ELR (cell line): Measurements from ENCODE around the gene LYSET.
"Not testable (repeated sequence)": the region's sequence is repeated elsewhere in the genome, so short reads cannot be mapped to it uniquely, and the experiment has no call there.

ENCODE experiments used
- DNase-seq: peaks from one replicate; pipeline ENCODE4 v3.0.0-alpha.2; 2015; ENCODE audit warnings: low read depth

Gene LYSET

DNA sequence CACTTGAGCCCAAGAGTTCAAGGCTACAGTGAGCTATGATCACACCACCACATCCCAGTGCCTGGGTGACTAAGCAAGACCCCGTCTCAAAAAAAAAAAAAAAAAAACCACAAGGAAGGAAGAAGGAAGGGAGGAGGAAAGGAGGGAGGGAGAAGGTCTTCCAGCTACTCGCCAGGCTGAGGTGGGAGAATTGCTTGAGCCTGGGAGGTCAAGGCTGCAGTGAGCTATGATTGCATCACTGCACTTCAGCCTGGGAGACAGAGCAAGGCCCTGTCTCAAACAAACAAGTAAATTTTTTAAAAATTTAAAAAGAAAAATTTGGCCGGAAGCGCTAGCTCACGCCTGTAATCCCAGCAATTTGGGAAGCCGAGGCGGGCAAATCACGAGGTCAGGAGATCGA is 16.5 kb upstream of the LYSET start:
- not testable (repeated sequence) for DNase-seq

DNA sequence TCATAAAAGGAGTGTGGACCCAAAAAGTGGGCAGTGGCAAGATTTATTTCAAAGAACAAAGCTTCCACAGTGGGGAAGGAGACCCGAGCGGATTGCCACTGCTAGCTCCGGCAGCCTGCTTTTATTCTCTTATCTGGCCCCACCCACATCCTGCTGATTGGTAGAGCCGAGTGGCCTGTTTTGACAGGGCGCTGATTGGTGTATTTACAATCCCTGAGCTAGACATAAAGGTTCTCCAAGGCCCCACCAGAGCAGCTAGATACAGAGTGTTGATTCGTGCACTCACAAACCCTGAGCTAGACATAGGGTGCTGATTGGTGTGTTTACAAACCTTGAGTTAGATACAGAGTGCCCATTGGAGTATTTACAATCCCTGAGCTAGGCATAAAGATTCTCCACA is 15.5 kb upstream of the LYSET start:
- DNase-seq, result not testable (repeated sequence)

DNA sequence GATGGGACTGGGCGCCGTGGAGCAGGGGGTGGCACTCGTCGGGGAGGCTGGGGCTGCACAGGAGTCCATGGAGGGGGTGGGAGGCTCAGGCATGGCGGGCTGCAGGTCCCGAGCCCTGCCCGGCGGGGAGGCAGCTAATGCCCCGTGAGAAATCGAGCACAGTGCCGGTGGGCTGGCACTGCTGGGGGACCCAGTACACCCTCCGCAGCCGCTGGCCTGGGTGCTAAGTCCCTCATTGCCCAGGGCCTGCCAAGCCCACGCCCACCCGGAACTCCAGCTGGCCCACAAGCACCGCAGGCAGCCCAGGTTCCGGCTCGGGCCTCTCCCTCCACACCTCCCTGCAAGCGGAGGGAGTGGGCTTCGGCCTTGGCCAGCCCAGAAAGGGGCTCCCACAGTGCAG is 15.0 kb upstream of the LYSET start:
- DNase-seq, result not testable (repeated sequence)

DNA sequence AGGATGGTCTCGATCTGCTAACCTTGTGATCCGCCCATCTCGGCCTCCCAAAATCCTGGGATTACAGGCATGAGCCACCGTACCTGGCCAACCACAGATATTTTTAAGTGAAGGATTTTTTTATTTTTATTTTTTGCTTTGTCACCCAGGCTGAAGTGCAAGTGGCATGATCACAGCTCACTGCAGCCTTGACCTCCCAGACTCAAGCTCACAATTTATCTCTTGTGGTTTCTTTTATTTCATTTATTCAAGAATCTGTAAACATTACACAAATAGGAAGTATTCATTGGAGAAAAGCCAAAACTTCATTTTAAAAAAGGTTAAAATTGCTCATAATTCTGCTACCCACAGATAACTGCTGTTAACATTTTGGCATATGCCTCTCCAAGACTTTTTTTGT is 13.7 kb upstream of the LYSET start:
- peak; percentile 29 for DNase-seq

DNA sequence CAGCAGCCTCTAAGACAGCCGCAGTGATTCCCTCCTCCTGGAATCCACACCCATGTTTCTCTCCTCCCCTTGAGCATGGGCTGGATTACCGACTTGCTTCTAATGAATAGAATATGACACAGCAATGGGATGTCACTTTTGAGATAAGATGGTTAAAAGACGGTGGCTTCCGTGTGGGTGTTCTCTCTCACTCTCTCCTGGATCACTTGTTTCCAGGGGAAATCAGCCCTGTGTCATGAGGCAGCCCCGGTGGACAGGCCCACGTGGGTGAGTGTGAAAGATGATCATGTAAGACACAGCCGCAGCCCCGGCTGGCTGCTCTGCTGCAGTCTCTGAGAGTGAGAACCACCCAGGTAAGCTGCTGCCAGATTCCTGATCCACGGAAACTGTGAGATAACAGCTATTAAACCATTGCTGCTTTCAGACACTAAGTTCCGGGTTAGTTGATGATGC is 11.1 kb upstream of the LYSET start:
- DNase-seq, result peak; percentile 33

DNA sequence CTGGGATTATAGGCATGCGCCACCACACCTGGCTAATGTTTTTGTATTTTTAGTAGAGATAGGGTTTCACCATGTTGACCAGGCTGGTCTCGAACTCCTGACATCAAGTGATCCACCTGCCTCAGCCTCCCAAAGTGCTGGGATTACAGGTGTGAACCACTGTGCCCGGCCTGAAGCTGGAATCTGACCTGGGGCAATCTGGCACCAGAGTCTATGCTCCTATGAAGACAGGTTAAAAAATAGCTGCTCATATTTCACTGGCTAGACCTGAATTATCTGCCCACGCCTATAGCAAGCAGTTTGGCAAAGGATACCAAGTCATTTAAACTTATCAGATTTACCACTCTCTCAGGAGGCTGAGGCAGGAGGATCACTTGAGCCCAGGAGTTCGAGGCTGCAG is 10.4 kb upstream of the LYSET start:
- not testable (repeated sequence) for DNase-seq

DNA sequence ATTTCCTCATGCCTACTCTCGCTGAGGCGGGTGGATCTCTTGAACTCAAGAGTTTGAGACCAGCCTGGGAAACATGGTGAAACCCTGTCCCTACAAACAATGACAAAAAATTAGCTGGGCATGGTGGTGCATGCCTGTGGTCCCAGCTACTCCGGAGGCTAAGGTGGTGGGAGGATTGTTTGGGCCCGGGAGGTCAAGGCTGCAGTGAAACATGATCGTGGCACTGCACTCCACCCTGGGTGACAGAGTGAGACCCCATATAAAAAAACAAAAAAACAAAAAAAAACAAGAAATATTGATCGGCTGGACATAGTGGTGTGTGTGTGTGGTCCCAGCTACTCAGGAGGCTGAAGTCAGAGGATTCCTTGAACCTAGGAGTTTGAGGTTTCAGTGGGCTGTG is 9.6 kb upstream of the LYSET start:
- DNase-seq, result no peak

DNA sequence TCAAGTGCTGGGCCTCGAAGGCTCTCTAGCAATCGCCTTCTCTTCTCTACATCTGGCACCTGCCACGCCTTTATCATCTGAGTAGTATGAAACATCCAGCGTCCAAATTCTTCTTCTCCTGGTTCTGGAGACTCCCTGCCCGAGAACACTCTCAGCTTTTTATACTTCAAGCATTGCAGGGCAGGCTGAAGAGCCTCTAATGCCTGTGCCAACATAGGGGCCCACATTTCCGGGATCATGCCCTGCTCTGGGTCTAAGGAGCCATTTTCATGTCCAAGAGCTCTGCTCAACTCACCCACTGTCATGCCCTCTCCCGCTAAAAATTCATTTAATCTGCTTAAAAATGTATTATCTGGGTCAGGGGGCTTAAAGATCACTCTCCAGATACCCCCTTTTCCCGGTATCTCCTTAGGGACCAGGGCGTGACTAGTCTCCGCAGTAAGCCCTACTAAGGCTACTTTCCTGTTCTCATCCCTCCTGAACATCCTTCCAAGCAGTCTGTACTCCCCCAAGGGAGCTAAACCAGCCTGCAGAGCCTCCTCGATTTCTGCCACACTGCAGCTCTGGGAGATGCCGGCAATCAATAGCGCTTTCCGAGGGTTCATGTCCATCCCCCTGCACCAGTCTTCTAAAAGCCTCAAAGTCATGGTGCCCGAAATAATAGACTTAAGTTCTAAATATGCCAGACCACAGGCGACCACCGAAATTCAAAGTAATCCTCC is 1.4 kb upstream of the LYSET start:
- peak; percentile 19 for DNase-seq

DNA sequence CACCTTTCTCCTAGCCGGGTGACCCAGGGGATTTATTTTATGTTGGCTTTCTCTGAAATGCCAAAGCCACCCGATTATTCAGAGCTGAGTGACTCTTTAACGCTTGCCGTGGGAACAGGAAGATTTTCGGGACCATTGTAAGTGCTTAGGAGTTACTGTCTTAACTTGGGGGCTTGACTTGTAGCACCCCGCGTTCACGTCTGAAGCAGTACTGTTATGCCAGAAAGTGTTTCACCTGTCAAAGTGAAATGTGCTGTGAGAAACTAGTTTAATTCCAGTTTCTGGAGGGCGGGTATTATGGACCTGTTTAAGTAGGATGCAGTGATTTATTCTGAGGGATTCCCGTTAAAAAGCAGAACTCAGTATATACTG is 218 bp downstream of the LYSET start:
- no peak for DNase-seq

DNA sequence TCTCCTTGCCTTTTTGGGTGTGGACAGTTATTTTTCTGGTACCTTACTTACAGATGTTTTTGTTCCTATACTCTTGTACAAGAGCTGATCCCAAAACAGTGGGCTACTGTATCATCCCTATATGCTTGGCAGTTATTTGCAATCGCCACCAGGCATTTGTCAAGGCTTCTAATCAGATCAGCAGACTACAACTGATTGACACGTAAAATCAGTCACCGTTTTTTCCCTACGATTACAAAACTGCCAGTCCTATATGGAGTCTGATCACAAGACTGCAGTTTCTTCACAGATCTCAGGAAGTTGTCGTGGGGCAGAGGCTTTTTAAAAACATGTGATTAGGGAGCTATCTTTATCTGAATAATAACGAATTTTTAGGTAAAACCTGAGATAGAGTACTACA is 1.3 kb downstream of the LYSET start:
- DNase-seq, result no peak

DNA sequence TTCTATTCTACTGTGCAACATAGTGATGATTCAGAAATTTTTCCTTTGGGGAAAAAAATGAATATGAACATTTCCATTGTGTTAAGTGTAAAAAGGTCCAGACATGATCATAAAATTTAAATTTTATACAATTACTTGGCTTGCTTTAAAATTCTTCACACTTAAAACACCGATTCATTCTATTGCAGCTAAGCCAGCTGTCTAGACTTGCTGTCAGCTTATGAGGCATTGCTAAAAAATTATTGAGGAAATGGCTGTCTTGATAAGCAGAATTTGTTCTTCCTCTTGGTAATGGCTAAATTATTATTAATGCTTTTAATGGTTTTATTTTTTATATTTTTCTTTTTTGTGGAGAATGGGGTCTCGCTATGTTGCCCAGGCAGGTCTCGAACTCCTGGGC is 1.8 kb downstream of the LYSET start:
- DNase-seq, result no peak

DNA sequence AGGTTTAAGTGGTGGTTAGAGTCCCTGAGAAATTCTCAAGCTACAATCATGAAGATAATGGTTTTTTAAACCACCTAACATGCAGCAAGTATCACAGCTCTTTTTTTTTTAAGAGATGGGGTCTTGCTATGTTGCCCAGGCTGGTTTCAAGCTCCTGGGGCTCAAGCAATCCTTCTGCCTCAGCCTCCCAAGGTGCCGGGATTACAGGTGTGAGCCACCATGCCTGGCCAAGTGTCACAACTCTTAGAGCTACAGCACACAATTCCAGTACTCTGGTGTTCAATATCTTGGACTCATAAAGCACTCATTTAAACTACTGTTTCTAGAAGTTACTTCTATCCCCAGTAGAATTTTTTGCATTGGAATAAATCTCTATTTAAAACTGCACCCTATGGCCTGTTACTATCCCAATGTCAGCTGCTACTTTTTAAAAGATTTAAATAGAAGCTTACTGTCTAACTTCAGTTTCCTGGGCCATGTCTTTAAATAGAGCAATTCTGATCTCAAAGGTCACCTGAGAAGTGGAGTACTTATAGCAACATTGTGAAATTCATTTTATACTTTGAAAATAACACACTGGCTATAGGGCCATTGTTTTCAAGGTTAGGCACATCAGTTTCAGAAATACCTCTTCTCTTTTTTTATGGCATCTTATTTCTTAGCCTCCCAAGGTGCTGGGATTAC is 10.3 kb downstream of the LYSET start:
- DNase-seq, result no peak

DNA sequence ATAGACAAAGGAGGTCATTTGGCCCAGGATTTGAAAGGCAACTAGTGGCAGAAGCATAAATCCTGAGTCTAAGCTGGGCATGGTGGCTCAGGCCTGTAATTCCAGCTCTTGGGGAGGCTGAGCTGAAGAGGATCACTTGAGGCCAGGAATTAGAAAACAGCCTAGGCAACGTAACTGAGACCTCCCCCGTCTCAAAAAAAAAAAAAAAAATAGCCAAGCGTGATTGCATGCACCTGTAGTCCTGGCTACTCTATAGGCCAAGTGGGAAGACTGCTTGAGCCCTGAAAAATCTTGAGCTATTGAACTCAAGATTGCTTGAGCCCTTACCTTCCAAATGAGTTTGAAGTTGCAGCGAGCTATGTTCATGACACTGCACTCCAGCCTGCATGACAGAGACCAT is 13.9 kb downstream of the LYSET start:
- no peak for DNase-seq

DNA sequence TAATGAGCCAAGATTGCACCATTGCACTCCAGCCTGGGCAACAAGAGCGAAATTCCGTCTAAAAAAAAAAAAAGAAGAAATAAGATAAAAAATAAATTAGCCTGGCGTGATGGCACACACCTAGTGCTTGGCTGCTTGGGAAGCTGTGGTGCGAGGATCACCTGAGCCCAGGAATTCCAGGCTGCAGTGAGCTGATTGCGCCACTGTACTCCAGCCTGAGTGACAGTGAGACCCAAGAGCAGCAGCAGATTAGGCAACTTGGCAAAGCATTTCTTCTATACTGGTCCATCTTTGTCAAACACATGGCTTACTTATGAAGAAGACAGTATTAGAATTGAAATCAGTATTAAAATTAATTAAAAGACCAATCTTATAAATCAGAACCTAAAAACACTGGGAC is 15.4 kb downstream of the LYSET start:
- DNase-seq, result no peak

DNA sequence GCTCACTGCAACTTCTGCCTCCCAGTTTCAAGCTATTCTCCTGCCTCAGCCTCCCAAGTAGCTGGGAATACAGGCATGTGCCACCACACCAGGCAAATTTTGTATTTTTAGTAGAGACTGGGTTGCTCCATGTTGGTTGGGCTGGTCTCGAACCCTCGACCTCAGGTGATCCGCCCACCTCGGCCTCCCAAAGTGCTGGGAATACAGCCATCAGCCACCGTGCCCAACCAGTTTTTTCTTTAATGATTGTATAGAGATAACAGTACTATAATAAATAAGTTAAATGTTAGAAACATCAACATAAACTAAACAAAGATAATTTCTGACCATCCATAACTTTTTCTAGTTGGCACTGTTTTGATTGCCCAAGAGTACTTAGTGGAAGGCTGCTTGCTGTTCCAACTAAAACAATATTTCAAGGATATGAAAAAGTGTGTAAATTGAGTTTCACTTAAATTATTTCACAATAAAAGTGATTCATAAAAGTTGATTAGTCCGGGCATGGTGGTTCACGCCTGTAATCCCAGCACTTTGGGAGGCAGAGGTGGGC is 16.1 kb downstream of the LYSET start:
- DNase-seq, result no peak

DNA sequence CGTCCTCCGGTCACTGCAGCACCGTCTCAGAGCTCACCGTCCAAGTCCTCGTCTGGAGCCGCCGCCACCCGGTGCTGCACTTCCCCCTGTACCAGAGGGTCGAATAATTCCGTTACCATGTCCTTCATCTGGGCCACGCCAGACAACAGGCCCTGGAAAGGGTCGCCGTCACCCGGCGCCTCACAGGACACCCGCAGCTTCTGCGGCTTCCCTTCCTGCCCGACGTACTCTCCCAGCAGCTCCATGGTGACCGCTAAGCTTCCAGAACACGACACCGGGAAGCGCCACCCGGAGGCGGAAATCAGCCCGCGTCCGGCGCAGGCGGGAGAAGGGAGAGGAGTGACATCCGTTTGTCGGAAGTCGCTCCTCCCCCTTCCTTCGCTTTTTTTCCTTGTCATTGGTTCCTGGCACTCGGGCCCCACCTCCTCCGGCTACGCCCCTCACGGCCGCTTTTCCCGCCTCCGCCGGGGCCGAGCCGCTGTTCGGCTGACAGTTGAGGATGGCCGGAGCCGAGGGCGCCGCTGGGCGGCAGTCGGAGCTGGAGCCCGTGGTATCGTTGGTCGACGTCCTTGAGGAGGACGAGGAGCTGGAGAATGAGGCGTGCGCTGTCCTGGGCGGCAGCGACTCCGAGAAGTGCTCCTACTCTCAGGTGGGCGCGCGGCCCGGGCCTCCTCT is 21.8 kb downstream of the LYSET start, which contains the start of the genes GON7 and UBR7:
Gene GON7 (minus strand): TSS at position 273 of the 675 bp plus-strand sequence. CDS start 28 bp downstream, at position 245.
Gene UBR7 (plus strand): TSS at position 464 of the 675 bp plus-strand sequence. CDS start 36 bp downstream, at position 500.
- peak; percentile 99 for DNase-seq

DNA sequence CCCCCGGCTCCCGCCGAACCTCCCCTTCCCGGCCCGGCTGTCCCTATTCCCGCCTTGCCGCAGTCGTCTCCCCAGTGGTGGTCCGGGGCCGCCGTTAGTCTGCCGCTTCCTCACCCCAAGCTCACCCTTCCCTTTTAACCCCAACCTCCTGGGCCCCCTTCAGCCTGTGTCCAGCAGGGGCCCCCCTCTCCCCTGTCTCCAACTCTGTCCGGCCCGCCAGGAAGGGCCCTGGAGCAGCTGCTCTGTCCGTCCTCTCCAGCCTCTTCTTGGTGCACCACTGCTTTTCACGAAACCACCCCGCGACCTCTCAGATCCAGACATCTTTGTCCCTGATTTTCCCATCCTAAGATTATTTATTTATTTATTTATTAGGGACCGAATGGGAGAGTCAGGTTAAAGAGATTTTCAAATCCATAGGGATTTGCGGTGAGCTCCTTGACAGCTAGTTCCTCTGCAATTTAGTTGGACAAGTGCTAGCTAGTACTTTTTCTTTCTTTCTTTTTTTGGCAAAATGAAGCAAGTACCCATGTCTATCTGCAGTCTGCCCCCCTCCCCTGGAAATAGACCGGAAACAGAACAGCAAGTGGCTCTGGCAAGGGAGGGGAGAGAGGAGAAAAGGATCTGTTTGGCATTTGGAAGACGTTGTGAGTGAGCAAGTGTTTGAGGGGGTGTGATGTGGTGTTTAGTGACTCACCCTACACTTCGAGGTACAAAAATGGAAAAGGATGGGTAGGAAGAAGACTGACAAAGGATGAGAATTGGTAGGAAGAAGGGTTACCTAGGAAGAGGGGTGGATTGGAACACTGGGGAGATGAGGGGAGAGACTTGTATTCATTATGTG is 22.6 kb downstream of the LYSET start:
- DNase-seq, result peak; percentile 80

DNA sequence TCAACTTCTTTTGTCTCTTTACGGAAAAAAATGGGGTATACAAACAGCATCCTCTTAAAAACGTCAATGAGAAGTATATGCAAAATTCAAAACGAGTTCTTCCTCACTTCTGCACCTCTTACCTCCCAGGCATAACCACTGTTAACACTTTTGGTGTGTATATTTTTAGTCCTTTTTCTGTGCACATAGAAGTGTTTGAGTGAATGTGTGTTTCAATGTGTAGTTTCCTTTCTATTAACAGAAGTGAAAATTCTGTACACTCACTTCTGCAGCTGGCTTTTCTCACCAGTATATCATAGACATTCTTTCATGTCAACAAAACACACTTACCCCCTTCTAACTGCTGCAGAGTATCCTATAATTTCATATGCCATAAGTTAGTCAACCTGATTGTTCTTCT is 27.3 kb downstream of the LYSET start:
- no peak for DNase-seq

DNA sequence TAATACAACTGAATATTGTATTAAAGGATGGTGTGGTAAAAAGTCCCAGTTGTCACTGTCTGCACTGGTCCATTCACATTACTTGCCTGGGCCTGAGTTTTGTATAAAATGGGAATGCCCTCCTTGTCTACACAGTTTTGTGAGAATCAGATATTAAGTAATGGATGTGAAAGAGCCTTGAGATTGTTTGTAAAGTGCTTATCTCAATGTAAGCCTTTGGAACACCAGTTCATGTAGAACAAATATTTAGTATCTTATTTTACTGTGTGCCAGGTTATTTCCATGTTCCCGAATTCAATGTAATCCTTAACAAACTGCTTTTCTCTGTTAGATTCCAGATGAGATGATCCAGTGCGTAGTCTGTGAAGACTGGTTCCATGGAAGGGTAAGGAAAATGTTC is 29.5 kb downstream of the LYSET start:
- no peak for DNase-seq

DNA sequence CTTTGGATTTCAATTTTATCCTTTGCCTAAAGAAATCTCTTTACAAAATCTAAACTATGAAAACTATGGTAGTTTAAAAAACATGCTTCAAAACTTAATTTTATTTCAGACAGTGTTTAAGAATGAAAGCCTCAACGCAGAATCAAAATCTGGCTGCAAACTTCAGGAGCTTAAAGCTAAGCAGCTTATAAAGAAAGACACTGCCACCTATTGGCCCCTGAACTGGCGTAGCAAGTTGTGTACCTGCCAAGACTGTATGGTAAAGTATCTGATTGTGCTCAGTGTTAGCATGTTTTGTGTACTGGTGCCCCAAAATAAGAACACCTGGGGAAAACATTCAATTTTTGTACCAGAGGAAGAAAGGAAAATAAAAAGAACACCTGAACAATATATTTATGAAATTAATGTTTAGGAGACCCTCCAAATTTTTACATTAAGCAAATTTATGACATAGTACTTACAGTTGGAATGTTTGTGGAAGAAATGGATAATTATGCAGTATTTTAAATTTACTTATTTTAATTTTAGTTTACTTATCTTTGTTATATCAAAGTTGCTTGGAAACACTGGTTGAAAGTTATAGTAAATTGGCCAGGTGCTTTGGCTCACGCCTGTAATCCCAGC is 34.1 kb downstream of the LYSET start:
- peak; percentile 73 for DNase-seq

DNA sequence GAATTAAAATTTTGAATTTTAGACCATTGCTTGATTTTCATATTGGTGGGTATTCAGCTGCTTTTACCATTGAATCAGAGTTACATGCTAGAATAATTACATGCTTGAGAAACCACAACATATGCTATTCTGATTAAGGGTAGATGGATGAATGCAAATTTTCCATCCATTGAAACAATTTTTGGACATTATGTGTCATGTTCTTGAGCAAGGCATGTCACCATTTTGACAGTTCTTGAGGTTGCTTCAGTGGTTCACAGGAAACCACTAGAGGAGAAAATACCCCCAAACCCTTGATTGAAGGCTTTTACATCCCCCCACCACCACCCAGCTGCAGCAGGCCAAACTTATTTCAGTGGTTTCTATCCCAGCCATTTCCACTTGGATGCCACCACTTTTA is 35.4 kb downstream of the LYSET start:
- DNase-seq, result no peak
